ENCODE data around the gene ANO9. TPM values are rescaled to one million over a fixed set of nuclear protein-coding genes. Genes with fewer than 3 reads are reported as not detected.
A peak's percentile ranks its signal among the peaks of the same experiment; 100 is the strongest.

The ANO9 gene
- total RNA-seq, 1 donor from 2014 or later = 36.9 TPM

- Mint-ChIP-seq H3K36me3 (ENCODE audit: low read depth) (peaks cover 31% of the 10 kb centered on the region), H3K4me1 (ENCODE audit: low read depth) (peaks cover 24% of the 10 kb centered on the region), H3K4me3 (ENCODE audit: low read depth) (no peak overlapping the region), H3K27ac (no peak overlapping the region), H3K27me3 (ENCODE audit: low read depth) (no peaks in the 10 kb centered on the region), H3K9me3 (no peaks in the 10 kb centered on the region)
- intact Hi-C loops (cut with micrococcal nuclease) = no loop called here
- no peak for DNase-seq (ENCODE audit: low spot score)
These were observed 12.2 kb upstream of the ANO9 start for GRCh38 chr11:454043-454442.

- H3K4me3 Mint-ChIP-seq (ENCODE audit: low read depth) = no peak overlapping the region
- no peak for DNase-seq (ENCODE audit: low spot score)
- no peaks in the 10 kb centered on the region for H3K27me3 Mint-ChIP-seq (ENCODE audit: low read depth)
- H3K27ac Mint-ChIP-seq = no peak overlapping the region
- H3K9me3 Mint-ChIP-seq = no peaks in the 10 kb centered on the region
- H3K4me1 Mint-ChIP-seq (ENCODE audit: low read depth) = peaks cover 27% of the 10 kb centered on the region
- intact Hi-C loops (cut with micrococcal nuclease) = no loop called here
- peaks cover 31% of the 10 kb centered on the region for H3K36me3 Mint-ChIP-seq (ENCODE audit: low read depth)
These were observed 11.8 kb upstream of the ANO9 start for GRCh38 chr11:453564-453963.

- Mint-ChIP-seq H3K27ac (no peak overlapping the region), H3K4me3 (ENCODE audit: low read depth) (peak overlapping the region; percentile 26), H3K27me3 (ENCODE audit: low read depth) (no peaks in the 10 kb centered on the region), H3K9me3 (no peaks in the 10 kb centered on the region), H3K36me3 (ENCODE audit: low read depth) (peaks cover 31% of the 10 kb centered on the region), H3K4me1 (ENCODE audit: low read depth) (peaks cover 28% of the 10 kb centered on the region)
- intact Hi-C loops (cut with micrococcal nuclease) = no loop called here
- DNase-seq (ENCODE audit: low spot score) = no peak
These were observed 11.2 kb upstream of the ANO9 start for GRCh38 chr11:452916-453527.

GRCh38 chr11:452203-452744, 10.5 kb upstream of the ANO9 start:
- DNase-seq (ENCODE audit: low spot score) = no peak
- Mint-ChIP-seq H3K4me1 (ENCODE audit: low read depth) (peaks cover 22% of the 10 kb centered on the region), H3K9me3 (no peaks in the 10 kb centered on the region), H3K27ac (no peak overlapping the region), H3K27me3 (ENCODE audit: low read depth) (no peaks in the 10 kb centered on the region), H3K4me3 (ENCODE audit: low read depth) (no peak overlapping the region), H3K36me3 (ENCODE audit: low read depth) (peaks cover 28% of the 10 kb centered on the region)
- intact Hi-C loops (cut with micrococcal nuclease) = no loop called here

GRCh38 chr11:451738-452137, 9.9 kb upstream of the ANO9 start:
- H3K9me3 Mint-ChIP-seq = no peaks in the 10 kb centered on the region
- peaks cover 23% of the 10 kb centered on the region for H3K36me3 Mint-ChIP-seq (ENCODE audit: low read depth)
- no peak for DNase-seq (ENCODE audit: low spot score)
- no peaks in the 10 kb centered on the region for H3K27me3 Mint-ChIP-seq (ENCODE audit: low read depth)
- intact Hi-C loops (cut with micrococcal nuclease) = no loop called here
- no peak overlapping the region for H3K27ac Mint-ChIP-seq
- H3K4me3 Mint-ChIP-seq (ENCODE audit: low read depth) = peak overlapping the region; percentile 96
- peaks cover 17% of the 10 kb centered on the region for H3K4me1 Mint-ChIP-seq (ENCODE audit: low read depth)

- peaks cover 12% of the 10 kb centered on the region for H3K4me1 Mint-ChIP-seq (ENCODE audit: low read depth)
- peak overlapping the region; percentile 96 for H3K4me3 Mint-ChIP-seq (ENCODE audit: low read depth)
- peak overlapping the region; percentile 92 for H3K27ac Mint-ChIP-seq
- peaks cover 18% of the 10 kb centered on the region for H3K36me3 Mint-ChIP-seq (ENCODE audit: low read depth)
- H3K9me3 Mint-ChIP-seq = no peaks in the 10 kb centered on the region
- intact Hi-C loops (cut with micrococcal nuclease) = loop anchor here (1.0 kb wide), 1 partner anchor 67 kb away; no protein-coding TSS in a partner anchor
- peak; percentile 72 for DNase-seq (ENCODE audit: low spot score)
- no peaks in the 10 kb centered on the region for H3K27me3 Mint-ChIP-seq (ENCODE audit: low read depth)
These were observed 9.1 kb upstream of the ANO9 start for GRCh38 chr11:450809-451451.

GRCh38 chr11:449889-450808, 8.3 kb upstream of the ANO9 start, which contains the start of gene PTDSS2:
Gene PTDSS2, plus strand, starts transcription at chr11:450279. Its CDS starts 177 bp downstream, at chr11:450456.
- peak within 1 kb of the TSS; percentile 96 for H3K4me3 Mint-ChIP-seq (ENCODE audit: low read depth)
- peaks cover 13% of the 10 kb centered on the region for H3K36me3 Mint-ChIP-seq (ENCODE audit: low read depth)
- H3K27ac Mint-ChIP-seq = peak within 1 kb of the TSS; percentile 93
- H3K4me1 Mint-ChIP-seq (ENCODE audit: low read depth) = peaks cover 12% of the 10 kb centered on the region
- intact Hi-C loops (cut with micrococcal nuclease) = loop anchor here (1.0 to 2.0 kb wide), 2 partner anchors 68 to 243 kb away; partner anchors contain the start of genes BET1L and RIC8A
- peak; percentile 92 for DNase-seq (ENCODE audit: low spot score)
- H3K27me3 Mint-ChIP-seq (ENCODE audit: low read depth) = no peaks in the 10 kb centered on the region
- H3K9me3 Mint-ChIP-seq = no peaks in the 10 kb centered on the region

GRCh38 chr11:447923-448731, 6.3 kb upstream of the ANO9 start:
- intact Hi-C loops (cut with micrococcal nuclease) = loop anchor here (1.0 to 2.0 kb wide), 4 partner anchors 33 to 241 kb away; partner anchors contain the start of genes BET1L and RIC8A
- no peaks in the 10 kb centered on the region for H3K9me3 Mint-ChIP-seq
- H3K4me3 Mint-ChIP-seq (ENCODE audit: low read depth) = peak overlapping the region; percentile 86
- peak overlapping the region; percentile 93 for H3K27ac Mint-ChIP-seq
- peaks cover 10% of the 10 kb centered on the region for H3K36me3 Mint-ChIP-seq (ENCODE audit: low read depth)
- peaks cover 3% of the 10 kb centered on the region for H3K27me3 Mint-ChIP-seq (ENCODE audit: low read depth)
- H3K4me1 Mint-ChIP-seq (ENCODE audit: low read depth) = peaks cover 12% of the 10 kb centered on the region
- DNase-seq (ENCODE audit: low spot score) = peak; percentile 91

GRCh38 chr11:446891-447290, 5.1 kb upstream of the ANO9 start:
- Mint-ChIP-seq H3K4me1 (ENCODE audit: low read depth) (peaks cover 12% of the 10 kb centered on the region), H3K36me3 (ENCODE audit: low read depth) (peaks cover 6% of the 10 kb centered on the region), H3K9me3 (no peaks in the 10 kb centered on the region), H3K27me3 (ENCODE audit: low read depth) (peaks cover 3% of the 10 kb centered on the region), H3K27ac (no peak overlapping the region), H3K4me3 (ENCODE audit: low read depth) (no peak overlapping the region)
- intact Hi-C loops (cut with micrococcal nuclease) = no loop called here
- DNase-seq (ENCODE audit: low spot score) = no peak

GRCh38 chr11:445765-446588, 4.2 kb upstream of the ANO9 start:
- Mint-ChIP-seq H3K4me3 (ENCODE audit: low read depth) (no peak overlapping the region), H3K9me3 (no peaks in the 10 kb centered on the region), H3K36me3 (ENCODE audit: low read depth) (no peaks in the 10 kb centered on the region), H3K27me3 (ENCODE audit: low read depth) (peaks cover 3% of the 10 kb centered on the region), H3K27ac (no peak overlapping the region), H3K4me1 (ENCODE audit: low read depth) (peaks cover 7% of the 10 kb centered on the region)
- intact Hi-C loops (cut with micrococcal nuclease) = no loop called here
- DNase-seq (ENCODE audit: low spot score) = no peak

- Mint-ChIP-seq H3K36me3 (ENCODE audit: low read depth) (no peaks in the 10 kb centered on the region), H3K4me3 (ENCODE audit: low read depth) (no peak overlapping the region), H3K9me3 (no peaks in the 10 kb centered on the region), H3K27me3 (ENCODE audit: low read depth) (peaks cover 3% of the 10 kb centered on the region), H3K4me1 (ENCODE audit: low read depth) (peaks cover 12% of the 10 kb centered on the region), H3K27ac (no peak overlapping the region)
- intact Hi-C loops (cut with micrococcal nuclease) = no loop called here
- DNase-seq (ENCODE audit: low spot score) = no peak
These were observed 2.8 kb upstream of the ANO9 start for GRCh38 chr11:444396-445144.

Measured in activated T-helper 2 cell treated with anti-CD3 and anti-CD28 coated beads, Interferon-gamma antibody, Interleukin-2, Interleukin-4, amounts not matched to agents 10 μg/mL and 5 μg/mL and 100 μg/mL, durations not matched to agents 14 hours and 24 hours and 36 hours (primary cell).